K562 (cell line): Measurements from ENCODE around the gene PSAP. TPM values are rescaled to one million over a fixed set of nuclear protein-coding genes. Genes with fewer than 3 reads are reported as not detected.
A peak's percentile ranks its signal among the peaks of the same experiment; 100 is the strongest.

Source experiments
- CBX1 ChIP-seq: sonication (generic); IDR thresholded peaks from 2 replicates; pipeline ENCODE4 v1.6.1; 2016; ENCODE audit warnings: antibody characterized with exemption, low read depth, mild to moderate bottlenecking
- HCFC1 ChIP-seq: IDR thresholded peaks from 2 replicates; pipeline ENCODE4 v1.6.1; 2012; ENCODE audit warnings: low read depth, low read length, improper control_type of control experiment
- MYC ChIP-seq, 2 experiments: fragments of 250-450 bp in 1 of 2; sonication (Bioruptor Pico) in 1 of 2; IDR thresholded peaks; 2 replicates each; pipeline versions ENCODE4 v1.5.1 to v1.6.1; 2012 to 2021; ENCODE audit warnings: low read depth in 2 of 2, borderline replicate concordance in 1 of 2, improper control_type of control experiment in 1 of 2, low read length in 1 of 2, mild to moderate bottlenecking in 1 of 2, moderate library complexity in 1 of 2
- SUPT5H ChIP-seq: fragments of 450-650 bp; IDR thresholded peaks from 2 replicates; pipeline ENCODE4 v1.6.1; 2016
- ZNF165 ChIP-seq: fragments of 250-450 bp; sonication (Bioruptor Pico); IDR thresholded peaks from 2 replicates; pipeline ENCODE4 v1.4.0; 2020; ENCODE audit warnings: borderline replicate concordance
- ZNF316 ChIP-seq: fragments of 450-650 bp; IDR thresholded peaks from 2 replicates; pipeline ENCODE4 v1.6.1; 2016
- polyA plus RNA-seq, 8 experiments: library from polyadenylated mRNA; depleted of rRNA in 4 of 8; stranded (reverse) in 5 of 8; unstranded in 3 of 8; fragments of >200 nt; fragmentation: Nextera tagmentation in 2 of 8; fragmentation: Illumina TruSeq in 1 of 8; extraction: Ambion mirVana in 2 of 8; extraction: Trizol in 1 of 8; gene quantifications; 2 replicates each; pipeline versions ENCODE4 v1.2.1 to v1.2.3, GENCODE V29; 2011 to 2014; ENCODE audit warnings: inconsistent platforms in 1 of 8, missing spikeins in 1 of 8
- total RNA-seq, 7 experiments: library from RNA; depleted of rRNA in 6 of 7; stranded (reverse); fragments of >200 nt in 6 of 7; fragmentation: Illumina TruSeq in 2 of 7; extraction: Trizol in 2 of 7; gene quantifications; 2 replicates each; pipeline versions ENCODE4 v1.2.1 to v1.2.3, GENCODE V29; 2011 to 2021; ENCODE audit warnings: low replicate concordance in 1 of 7
- TF ChIP-seq, protein P1 (sequence below), 2 experiments: fragments of 450-650 bp in 1 of 2; sonication (generic) in 1 of 2; formaldehyde crosslinking in 1 of 2; IDR thresholded peaks; 2 replicates each; pipeline versions ENCODE4 v1.7.1 to v1.9.0; 2016 to 2022; ENCODE audit warnings: inconsistent platforms in 1 of 2, mild to moderate bottlenecking in 1 of 2, missing genetic modification reagents in 1 of 2
- TF ChIP-seq, protein P2 (sequence below): fragments of 450-650 bp; IDR thresholded peaks from 2 replicates; pipeline ENCODE4 v1.6.1; 2016; ENCODE audit warnings: antibody characterized with exemption
- TF ChIP-seq, protein P3 (sequence below): IDR thresholded peaks from 3 replicates; pipeline ENCODE4 v1.6.1; 2011; ENCODE audit warnings: borderline replicate concordance, mild to moderate bottlenecking, moderate library complexity; ENCODE audit not compliant: insufficient read length; ENCODE audit errors: extremely low read depth
- TF ChIP-seq, protein P4 (sequence below): fragments of 450-650 bp; formaldehyde crosslinking; IDR thresholded peaks from 2 replicates; pipeline ENCODE4 v1.4.0; 2020; ENCODE audit warnings: mild to moderate bottlenecking, mixed read lengths

PSAP gene
- total and polyA plus RNA-seq, 9 of the 15 experiments (the other 6 are each of a cell fraction or from before 2014, with no cell fraction given) = 245 to 700 (median 429) TPM

DNA sequence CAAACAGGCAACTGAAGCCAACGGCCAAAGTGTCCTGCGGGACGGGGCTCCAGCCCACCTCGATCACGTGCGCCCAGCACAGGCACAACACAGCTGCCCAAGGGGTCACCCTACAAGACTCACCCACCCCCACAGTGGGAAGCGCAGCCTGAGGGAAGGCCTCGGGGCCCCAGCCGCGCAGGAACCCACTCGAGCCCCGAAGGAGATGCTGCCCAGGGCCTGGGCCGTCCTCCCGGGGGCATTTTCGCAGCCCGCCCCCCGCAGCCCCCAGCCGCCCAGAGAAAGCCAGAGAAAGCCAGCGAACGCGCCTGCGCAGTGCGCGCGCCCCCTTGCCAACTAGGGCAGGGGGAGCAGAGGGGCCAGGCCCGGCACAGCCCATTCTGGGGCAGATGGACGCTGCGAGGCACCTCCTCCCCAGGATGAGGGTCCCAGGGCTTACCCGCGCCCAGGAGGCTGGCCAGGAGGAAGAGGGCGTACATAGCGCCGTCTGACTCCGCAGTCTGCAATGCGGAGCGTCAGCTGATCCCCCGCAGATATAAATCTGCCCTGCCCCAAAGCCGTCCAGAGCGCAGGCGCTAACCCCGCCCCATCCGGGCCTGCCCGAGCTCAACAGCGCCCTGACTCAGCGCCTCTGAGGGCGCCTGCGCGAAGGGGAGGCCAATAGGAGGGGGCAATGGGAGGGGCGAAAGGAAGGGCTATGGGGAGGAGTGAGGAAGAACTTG is at the start of gene PSAP (continued):
- TF ChIP-seq, protein P1, sequence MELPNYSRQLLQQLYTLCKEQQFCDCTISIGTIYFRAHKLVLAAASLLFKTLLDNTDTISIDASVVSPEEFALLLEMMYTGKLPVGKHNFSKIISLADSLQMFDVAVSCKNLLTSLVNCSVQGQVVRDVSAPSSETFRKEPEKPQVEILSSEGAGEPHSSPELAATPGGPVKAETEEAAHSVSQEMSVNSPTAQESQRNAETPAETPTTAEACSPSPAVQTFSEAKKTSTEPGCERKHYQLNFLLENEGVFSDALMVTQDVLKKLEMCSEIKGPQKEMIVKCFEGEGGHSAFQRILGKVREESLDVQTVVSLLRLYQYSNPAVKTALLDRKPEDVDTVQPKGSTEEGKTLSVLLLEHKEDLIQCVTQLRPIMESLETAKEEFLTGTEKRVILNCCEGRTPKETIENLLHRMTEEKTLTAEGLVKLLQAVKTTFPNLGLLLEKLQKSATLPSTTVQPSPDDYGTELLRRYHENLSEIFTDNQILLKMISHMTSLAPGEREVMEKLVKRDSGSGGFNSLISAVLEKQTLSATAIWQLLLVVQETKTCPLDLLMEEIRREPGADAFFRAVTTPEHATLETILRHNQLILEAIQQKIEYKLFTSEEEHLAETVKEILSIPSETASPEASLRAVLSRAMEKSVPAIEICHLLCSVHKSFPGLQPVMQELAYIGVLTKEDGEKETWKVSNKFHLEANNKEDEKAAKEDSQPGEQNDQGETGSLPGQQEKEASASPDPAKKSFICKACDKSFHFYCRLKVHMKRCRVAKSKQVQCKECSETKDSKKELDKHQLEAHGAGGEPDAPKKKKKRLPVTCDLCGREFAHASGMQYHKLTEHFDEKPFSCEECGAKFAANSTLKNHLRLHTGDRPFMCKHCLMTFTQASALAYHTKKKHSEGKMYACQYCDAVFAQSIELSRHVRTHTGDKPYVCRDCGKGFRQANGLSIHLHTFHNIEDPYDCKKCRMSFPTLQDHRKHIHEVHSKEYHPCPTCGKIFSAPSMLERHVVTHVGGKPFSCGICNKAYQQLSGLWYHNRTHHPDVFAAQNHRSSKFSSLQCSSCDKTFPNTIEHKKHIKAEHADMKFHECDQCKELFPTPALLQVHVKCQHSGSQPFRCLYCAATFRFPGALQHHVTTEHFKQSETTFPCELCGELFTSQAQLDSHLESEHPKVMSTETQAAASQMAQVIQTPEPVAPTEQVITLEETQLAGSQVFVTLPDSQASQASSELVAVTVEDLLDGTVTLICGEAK (IDR thresholded peaks at IDR 0.05) = 0 out of 2 replicates have a peak, but pooled peaks have one; percentile 26
- TF ChIP-seq, protein P1 (CRISPR knock-in tag; IDR thresholded peaks at IDR 0.05) = no peak
- TF ChIP-seq SUPT5H (peak; percentile 96), HCFC1 (peak; percentile 5; the same call in 1 of the 2 replicates), ZNF165 (CRISPR knock-in tag) (no peak), CBX1 (peak; percentile 93), MYC (IDR thresholded peaks at IDR 0.05; ENCODE audit: low read depth, low read length) (peak; percentile 59), MYC (CRISPR knock-in tag; IDR thresholded peaks at IDR 0.05; ENCODE audit: borderline replicate concordance, low read depth) (peak; percentile 72), ZNF316 (peak; percentile 95)
- TF ChIP-seq, protein P2, sequence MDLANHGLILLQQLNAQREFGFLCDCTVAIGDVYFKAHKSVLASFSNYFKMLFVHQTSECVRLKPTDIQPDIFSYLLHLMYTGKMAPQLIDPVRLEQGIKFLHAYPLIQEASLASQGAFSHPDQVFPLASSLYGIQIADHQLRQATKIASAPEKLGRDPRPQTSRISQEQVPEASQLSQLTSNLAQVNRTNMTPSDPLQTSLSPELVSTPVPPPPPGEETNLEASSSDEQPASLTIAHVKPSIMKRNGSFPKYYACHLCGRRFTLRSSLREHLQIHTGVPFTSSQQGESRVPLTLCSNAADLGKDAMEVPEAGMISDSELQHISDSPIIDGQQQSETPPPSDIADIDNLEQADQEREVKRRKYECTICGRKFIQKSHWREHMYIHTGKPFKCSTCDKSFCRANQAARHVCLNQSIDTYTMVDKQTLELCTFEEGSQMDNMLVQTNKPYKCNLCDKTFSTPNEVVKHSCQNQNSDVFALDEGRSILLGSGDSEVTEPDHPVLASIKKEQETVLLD = peak; percentile 72; the same call in 1 of the 2 replicates
- TF ChIP-seq, protein P3, sequence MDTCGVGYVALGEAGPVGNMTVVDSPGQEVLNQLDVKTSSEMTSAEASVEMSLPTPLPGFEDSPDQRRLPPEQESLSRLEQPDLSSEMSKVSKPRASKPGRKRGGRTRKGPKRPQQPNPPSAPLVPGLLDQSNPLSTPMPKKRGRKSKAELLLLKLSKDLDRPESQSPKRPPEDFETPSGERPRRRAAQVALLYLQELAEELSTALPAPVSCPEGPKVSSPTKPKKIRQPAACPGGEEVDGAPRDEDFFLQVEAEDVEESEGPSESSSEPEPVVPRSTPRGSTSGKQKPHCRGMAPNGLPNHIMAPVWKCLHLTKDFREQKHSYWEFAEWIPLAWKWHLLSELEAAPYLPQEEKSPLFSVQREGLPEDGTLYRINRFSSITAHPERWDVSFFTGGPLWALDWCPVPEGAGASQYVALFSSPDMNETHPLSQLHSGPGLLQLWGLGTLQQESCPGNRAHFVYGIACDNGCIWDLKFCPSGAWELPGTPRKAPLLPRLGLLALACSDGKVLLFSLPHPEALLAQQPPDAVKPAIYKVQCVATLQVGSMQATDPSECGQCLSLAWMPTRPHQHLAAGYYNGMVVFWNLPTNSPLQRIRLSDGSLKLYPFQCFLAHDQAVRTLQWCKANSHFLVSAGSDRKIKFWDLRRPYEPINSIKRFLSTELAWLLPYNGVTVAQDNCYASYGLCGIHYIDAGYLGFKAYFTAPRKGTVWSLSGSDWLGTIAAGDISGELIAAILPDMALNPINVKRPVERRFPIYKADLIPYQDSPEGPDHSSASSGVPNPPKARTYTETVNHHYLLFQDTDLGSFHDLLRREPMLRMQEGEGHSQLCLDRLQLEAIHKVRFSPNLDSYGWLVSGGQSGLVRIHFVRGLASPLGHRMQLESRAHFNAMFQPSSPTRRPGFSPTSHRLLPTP = no peak
- TF ChIP-seq, protein P4, sequence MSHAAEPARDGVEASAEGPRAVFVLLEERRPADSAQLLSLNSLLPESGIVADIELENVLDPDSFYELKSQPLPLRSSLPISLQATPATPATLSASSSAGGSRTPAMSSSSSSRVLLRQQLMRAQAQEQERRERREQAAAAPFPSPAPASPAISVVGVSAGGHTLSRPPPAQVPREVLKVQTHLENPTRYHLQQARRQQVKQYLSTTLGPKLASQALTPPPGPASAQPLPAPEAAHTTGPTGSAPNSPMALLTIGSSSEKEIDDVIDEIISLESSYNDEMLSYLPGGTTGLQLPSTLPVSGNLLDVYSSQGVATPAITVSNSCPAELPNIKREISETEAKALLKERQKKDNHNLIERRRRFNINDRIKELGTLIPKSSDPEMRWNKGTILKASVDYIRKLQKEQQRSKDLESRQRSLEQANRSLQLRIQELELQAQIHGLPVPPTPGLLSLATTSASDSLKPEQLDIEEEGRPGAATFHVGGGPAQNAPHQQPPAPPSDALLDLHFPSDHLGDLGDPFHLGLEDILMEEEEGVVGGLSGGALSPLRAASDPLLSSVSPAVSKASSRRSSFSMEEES (CRISPR knock-in tag) = peak; percentile 8
